KOPT-K1 (cell line): Measurements from ENCODE around the gene ZNF598.
"Not testable (repeated sequence)": the region's sequence is repeated elsewhere in the genome, so short reads cannot be mapped to it uniquely, and the experiment has no call there.

Source experiments
- H3K27ac ChIP-seq: fragments of 200-600 bp; sonication (generic); 2 replicates; pipeline ENCODE4 v1.5.1; 2016; ENCODE audit warnings: antibody characterized with exemption, mild to moderate bottlenecking, low read depth, low read length; ENCODE audit not compliant: poor library complexity, severe bottlenecking
- H3K36me3 ChIP-seq: fragments of 200-600 bp; sonication (generic); 2 replicates; pipeline ENCODE4 v1.5.1; 2017; ENCODE audit warnings: antibody characterized with exemption, mild to moderate bottlenecking, low read length, moderate library complexity; ENCODE audit not compliant: insufficient read depth
- H3K9me3 ChIP-seq: fragments of 200-600 bp; sonication (generic); 2 replicates; pipeline ENCODE4 v1.5.1; 2017; ENCODE audit warnings: antibody characterized with exemption, low read length, mild to moderate bottlenecking; ENCODE audit not compliant: insufficient read depth, poor library complexity, severe bottlenecking

Gene ZNF598

DNA sequence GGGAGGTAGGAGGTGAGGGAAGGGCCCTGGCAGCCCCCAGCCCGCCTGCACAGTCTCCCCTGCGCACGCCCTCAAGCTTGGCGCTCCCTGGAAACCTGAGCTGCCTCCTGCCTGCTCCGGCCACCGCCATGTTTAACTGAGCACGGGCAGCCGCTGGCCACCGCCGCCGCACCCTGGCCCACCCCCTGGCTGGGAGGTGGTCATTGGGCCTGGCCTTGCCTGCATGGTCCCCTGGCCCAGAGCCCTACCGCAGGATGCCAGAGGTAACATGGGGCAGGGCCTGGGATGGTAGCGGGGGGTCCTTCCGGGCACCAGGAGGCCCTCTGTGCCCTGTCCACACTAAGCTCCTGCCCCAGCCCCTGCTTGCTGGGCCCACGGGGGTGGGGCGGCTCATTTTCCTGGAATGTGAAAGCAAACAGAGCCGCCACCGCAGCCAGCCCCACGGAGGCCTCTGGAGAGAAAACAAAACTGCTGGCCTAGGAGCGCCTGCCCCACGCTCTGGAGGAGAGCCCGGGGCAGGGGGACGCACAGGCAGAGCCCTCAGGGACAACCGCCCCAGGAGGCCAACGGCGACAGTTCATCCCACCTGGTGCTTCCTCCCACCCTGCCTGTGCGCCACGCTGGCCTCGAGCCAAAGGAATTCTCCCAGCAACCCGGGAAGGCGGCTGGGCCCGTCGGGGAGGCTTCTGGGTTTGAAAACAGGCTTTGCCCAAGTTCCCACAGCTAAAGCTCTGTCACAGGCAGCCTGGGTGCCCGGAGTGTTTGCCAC, 26.0 kb upstream of the ZNF598 start:
- H3K36me3 ChIP-seq, result no peaks in the 10 kb centered on the region
- no peaks in the 10 kb centered on the region for H3K9me3 ChIP-seq
- H3K27ac ChIP-seq, result no peak overlapping the region

DNA sequence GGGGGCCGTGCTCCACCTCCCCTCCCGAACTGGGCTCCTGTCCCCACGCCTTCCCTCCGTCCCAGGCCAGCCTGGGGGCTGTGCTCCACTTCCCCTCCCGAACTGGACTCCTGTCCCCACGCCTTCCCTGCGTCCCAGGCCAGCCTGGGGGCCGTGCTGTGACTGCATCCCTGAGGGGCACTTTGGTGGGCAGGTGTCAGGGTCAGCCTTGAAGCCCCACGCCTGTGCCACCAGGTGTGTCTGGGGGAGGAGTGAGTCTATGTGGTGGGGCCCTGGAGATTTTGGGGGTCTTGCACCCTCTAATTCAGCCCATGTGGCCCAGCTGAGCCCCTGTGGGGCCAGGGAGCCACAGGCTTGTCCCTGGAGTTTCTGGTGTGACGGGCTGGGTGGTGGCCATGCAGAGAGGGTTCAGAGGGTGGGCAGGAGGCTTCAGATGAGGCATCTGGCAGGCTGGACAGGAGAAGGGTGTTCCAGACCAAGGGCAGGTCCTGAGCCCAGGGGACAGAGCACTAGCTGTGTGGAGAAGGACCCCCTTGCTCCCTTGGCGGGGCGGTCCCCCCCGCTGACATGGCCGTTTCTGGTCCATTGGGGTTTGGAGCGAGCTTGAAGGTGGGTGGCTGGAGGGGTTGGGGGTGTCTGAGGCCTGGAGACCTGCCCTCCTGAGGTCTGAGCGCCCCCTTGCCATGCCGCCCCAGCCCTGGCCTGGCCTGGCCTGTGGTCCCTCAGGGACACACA, 25.2 kb upstream of the ZNF598 start:
- H3K27ac ChIP-seq, result no peak overlapping the region
- H3K36me3 ChIP-seq, result no peaks in the 10 kb centered on the region
- no peaks in the 10 kb centered on the region for H3K9me3 ChIP-seq

- not testable (repeated sequence) for H3K9me3 ChIP-seq, H3K27ac ChIP-seq, H3K36me3 ChIP-seq
Measured at GRCh38 chr16:2033909-2034695, 24.5 kb upstream of the ZNF598 start.

DNA sequence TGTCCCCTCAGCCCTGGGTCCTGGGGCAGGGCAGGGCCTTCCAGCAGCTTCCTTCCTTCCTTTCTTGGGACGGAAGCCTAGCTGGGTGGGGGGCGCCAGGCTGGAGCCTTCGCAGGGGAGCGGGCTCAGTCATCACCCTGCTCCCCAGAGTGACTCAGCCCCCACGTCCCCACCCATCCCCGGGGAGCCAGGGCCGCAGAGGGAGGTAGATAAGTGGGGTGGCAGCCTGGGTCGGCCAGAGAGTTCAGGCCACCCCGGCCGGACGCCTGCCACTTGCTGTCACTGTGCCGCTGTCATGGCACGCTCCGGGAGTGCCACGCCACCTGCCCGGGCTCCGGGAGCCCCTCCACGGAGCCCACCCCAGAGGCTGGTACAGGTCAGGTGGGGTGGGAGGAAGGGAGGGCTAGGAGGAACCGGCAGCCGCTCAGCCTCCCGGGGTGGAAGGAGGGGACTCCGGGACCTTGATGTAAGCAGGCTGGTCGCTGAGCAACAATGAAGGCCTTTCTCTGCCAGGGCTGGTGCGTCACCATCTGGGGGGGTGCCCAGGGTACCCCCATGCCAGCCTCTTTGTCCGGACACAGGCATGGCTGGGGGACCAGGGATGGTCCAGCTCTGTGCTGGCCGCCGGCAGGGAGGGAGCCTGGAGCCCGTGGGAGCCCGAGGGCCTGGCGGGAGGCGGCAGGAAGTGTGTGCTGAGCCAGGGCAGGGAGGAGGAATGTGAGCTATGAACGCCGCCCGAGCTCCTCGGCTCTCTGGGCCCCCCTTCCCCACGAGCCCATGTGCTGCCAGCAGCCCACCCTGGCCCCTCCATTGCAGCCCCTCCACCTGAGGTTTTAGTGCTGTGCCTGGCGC, 23.7 kb upstream of the ZNF598 start:
- Histone ChIP-seq H3K36me3 (no peaks in the 10 kb centered on the region), H3K27ac (no peak overlapping the region), H3K9me3 (no peaks in the 10 kb centered on the region)

DNA sequence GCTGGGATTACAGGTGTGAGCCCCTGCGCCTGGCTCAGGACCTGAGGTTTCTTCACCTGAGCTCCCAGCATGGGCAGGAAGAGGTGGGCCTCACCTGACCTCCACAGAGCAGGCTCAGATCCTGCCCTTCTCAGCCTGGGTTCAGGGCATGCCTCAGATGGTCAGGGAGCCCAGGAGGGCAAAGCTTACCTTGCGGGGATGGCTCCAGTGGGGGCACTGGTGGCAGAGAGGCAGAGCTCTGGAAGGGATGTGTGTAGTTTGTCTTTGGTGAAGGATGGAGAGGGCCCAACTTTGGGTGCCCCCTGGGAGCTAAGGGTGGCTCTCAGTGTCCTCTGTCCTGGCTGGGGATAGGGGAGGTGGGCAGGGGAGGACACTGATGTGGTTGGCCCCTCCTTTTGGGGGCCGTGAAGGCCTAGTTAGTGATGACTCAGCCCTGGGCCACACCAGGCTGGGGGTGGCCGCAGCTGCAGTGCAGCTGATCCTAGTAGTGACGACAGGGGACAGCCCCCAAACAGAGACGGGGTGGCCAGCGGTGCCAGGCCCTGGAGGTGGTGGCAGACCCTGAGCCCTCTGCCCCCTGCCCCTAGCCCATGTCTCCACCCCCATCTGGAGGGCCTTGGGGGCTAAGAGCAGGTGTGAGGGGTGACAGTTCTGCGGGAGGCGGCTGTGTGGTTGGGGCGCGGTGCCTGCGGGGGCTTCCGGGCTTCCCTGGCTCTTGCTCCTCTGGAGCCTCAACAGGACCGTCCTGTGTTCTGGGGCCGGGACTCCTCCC, 22.9 kb upstream of the ZNF598 start:
- no peaks in the 10 kb centered on the region for H3K9me3 ChIP-seq
- no peak overlapping the region for H3K27ac ChIP-seq
- no peaks in the 10 kb centered on the region for H3K36me3 ChIP-seq

DNA sequence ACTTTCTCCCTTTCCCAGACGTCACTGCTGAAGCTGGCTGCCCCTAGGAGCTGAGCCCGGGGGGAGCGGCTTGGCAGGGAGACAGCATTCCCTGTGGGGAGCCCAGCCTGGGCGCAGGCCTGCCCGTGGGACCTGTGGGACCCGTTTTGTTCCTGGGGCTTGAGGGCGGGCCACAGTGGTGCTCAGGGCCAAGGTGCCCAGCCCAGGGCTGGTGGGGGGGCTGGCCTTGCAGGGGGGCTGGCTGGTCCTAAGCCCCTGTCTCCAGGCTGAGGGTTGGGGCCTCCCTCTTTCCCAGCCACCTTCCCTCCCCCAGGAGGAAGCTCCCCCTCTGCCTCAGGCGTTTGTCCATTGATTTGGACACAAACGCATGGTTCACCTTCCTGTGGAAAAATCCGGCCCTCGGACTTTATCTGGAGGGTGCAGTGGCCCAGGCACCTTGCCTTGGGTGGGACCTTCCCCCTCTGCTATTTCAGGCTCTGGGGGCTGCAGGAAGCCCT, 21.5 kb upstream of the ZNF598 start:
- no peaks in the 10 kb centered on the region for H3K36me3 ChIP-seq
- H3K27ac ChIP-seq, result no peak overlapping the region
- H3K9me3 ChIP-seq, result no peaks in the 10 kb centered on the region

DNA sequence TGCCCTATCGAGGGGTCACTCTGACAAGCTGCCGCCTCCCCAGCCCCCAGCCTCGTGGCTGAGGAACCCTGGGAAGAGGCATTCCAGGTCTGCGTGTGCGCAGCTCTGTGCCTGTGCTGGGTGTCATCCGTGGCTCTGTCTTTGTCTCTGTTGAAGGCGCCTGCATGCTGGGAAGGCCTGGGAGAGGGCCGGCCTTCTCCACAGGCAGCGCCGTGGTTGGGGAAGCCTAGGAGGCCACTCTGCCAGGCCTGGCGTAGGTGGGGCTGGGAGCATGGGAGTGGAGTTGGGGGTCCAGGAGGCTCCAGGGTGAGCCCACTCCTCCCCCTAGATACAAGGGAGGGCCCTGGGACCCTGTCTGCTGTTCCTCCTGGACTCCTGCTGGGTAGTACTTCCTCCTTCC, 20.4 kb upstream of the ZNF598 start:
- no peak overlapping the region for H3K27ac ChIP-seq
- no peaks in the 10 kb centered on the region for H3K9me3 ChIP-seq
- no peaks in the 10 kb centered on the region for H3K36me3 ChIP-seq

DNA sequence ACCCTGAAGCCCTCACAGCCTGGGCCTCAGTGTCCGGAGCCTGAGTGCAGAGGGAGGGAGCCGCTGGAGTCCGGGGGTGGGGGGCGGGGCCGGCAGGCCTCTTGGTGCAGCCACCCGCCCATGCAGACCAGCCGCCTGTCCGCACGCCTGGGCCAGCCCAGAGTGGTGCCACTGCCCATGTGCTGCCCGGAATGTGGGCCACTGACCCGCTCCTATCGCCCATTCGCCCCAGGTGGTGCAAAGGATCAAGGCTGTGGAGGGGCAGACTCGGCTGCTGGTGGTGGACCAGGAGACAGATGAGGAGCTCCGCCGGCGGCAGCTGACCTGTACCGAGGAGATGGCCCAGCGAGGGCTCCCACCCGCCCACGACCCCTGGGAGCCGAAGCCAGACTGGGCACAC, 19.7 kb upstream of the ZNF598 start:
- H3K27ac ChIP-seq, result no peak overlapping the region
- H3K9me3 ChIP-seq, result no peaks in the 10 kb centered on the region
- H3K36me3 ChIP-seq, result no peaks in the 10 kb centered on the region

GRCh38 chr16:2028620-2029220, 19.1 kb upstream of the ZNF598 start:
- Histone ChIP-seq H3K27ac (no peak overlapping the region), H3K36me3 (no peaks in the 10 kb centered on the region)

GRCh38 chr16:2028146-2028545, 18.5 kb upstream of the ZNF598 start:
- H3K27ac ChIP-seq, result no peak overlapping the region
- H3K36me3 ChIP-seq, result no peaks in the 10 kb centered on the region
- H3K9me3 ChIP-seq, result no peaks in the 10 kb centered on the region

More at GRCh38 chr16:2028620-2029220, 19.1 kb upstream of the ZNF598 start:
- no peaks in the 10 kb centered on the region for H3K9me3 ChIP-seq

DNA sequence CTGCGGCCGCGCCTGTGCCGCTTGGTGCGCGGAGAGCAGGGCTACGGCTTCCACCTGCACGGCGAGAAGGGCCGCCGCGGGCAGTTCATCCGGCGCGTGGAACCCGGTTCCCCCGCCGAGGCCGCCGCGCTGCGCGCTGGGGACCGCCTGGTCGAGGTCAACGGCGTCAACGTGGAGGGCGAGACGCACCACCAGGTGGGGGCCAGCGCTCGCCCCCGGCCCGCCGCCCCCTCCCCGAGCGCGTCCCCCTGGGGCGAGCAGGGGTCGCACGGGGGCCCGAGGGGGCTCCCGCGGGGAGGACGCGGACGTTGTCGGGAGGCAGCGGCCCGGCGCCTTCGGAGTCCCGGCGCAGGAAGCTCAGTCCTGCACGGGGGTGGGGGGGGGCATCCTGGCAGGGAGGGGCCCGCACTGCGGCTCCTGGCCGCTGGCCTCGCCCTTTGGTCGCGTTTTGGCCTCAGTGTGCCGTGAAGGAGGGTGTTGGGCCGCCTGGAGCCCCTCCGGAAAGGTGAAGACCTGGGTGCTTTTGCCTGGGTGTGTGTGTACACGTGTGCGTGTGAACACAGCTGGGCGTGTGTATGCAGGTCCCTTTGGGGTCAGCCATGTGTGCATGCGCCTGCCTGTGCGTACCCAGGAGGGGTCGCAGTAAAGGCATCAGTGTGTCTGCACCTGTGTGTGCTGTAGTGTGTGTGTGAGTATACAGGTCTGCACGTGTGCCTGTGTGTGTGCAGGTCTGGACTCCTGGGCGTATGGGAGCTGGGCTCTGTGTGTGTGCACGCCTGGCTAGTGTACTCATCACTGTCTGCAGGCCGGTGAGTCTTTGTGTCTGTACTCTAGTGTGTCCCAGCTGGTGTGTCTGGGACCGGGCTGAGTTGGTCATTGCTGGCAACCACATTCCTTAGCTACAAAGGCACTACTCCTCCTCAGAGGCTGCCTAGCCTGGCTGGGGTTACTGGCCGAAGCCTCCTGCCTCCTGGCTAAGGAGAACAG, 17.7 kb upstream of the ZNF598 start:
- no peak overlapping the region for H3K27ac ChIP-seq
- no peaks in the 10 kb centered on the region for H3K9me3 ChIP-seq
- H3K36me3 ChIP-seq, result no peaks in the 10 kb centered on the region

- no peaks in the 10 kb centered on the region for H3K36me3 ChIP-seq
- H3K27ac ChIP-seq, result no peak within 1 kb of the TSS
Measured at GRCh38 chr16:2026461-2027023, 16.9 kb upstream of the ZNF598 start, which contains the start of gene NHERF2. Gene NHERF2, plus strand, starts transcription at chr16:2026902. Its CDS starts 104 bp downstream, at chr16:2027006.

More at GRCh38 chr16:2026461-2027023, 16.9 kb upstream of the ZNF598 start, which contains the start of gene NHERF2:
- no peaks in the 10 kb centered on the region for H3K9me3 ChIP-seq
